GM12878 (cell line): ENCODE results near the gene LGALS3BP.

Source experiments
- EZH2 ChIP-seq: IDR thresholded peaks from 2 replicates; pipeline ENCODE4 v1.6.1; 2012; ENCODE audit warnings: low read depth, mild to moderate bottlenecking, control low read depth, inconsistent platforms, low read length, borderline replicate concordance; ENCODE audit not compliant: control insufficient read depth
- JUND ChIP-seq: IDR thresholded peaks from 2 replicates; pipeline ENCODE4 v1.6.1; 2012; ENCODE audit warnings: low read depth, mild to moderate bottlenecking, low read length, improper control_type of control experiment, moderate library complexity
- RAD21 ChIP-seq: IDR thresholded peaks from 2 replicates; pipeline ENCODE4 v1.6.1; 2011; ENCODE audit warnings: mild to moderate bottlenecking, low read depth, low read length, moderate library complexity; ENCODE audit not compliant: insufficient read depth
- SREBF2 ChIP-seq: IDR thresholded peaks from 2 replicates; pipeline ENCODE4 v1.6.1; 2012; ENCODE audit warnings: mild to moderate bottlenecking, low read length
- ZNF24 ChIP-seq: fragments of 450-650 bp; IDR thresholded peaks from 2 replicates; pipeline ENCODE4 v1.6.1; 2017; ENCODE audit warnings: antibody characterized with exemption, mild to moderate bottlenecking
- TF ChIP-seq, protein P1 (sequence below), 3 experiments: IDR thresholded peaks in 2 of 3; conservative IDR thresholded peaks in 1 of 3; 2 replicates each; pipeline ENCODE4 v1.5.1; 2011; ENCODE audit warnings: low read depth in 3 of 3, low read length in 3 of 3, mild to moderate bottlenecking in 3 of 3, control low read depth in 2 of 3, moderate library complexity in 2 of 3, inconsistent platforms in 1 of 3, mixed read lengths in 1 of 3; ENCODE audit not compliant: control insufficient read depth in 2 of 3, insufficient read depth in 1 of 3; ENCODE audit errors: extremely low read depth in 1 of 3
- TF ChIP-seq, protein P2 (sequence below): IDR thresholded peaks from 2 replicates; pipeline ENCODE4 v1.6.1; 2012; ENCODE audit warnings: low read depth, low read length, improper control_type of control experiment
- TF ChIP-seq, protein P3 (sequence below): fragments of 450-650 bp; formaldehyde crosslinking; IDR thresholded peaks from 2 replicates; pipeline ENCODE4 v1.4.0; 2020; ENCODE audit warnings: mild to moderate bottlenecking, moderate library complexity

DNA sequence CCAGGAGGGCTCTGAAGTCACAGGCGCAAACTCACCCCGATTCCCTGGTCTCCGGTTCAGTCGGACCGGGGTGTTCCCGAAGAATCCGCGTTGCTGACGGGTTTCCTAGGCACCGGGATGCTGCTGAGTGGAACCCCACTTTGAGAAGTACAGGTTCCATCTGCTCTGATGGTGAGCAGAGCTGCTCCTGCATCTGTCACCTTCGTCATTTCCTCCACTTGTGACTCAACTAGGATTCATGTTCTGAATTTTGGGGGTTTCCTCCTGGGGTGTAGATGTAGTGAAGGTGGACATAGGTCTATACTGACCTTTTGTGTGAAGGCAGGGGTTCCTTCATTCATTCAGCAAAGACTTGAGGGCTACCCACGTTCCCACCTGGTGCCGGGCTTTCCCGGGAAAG lies 25.0 kb downstream of the LGALS3BP start:
- TF ChIP-seq, protein P1, sequence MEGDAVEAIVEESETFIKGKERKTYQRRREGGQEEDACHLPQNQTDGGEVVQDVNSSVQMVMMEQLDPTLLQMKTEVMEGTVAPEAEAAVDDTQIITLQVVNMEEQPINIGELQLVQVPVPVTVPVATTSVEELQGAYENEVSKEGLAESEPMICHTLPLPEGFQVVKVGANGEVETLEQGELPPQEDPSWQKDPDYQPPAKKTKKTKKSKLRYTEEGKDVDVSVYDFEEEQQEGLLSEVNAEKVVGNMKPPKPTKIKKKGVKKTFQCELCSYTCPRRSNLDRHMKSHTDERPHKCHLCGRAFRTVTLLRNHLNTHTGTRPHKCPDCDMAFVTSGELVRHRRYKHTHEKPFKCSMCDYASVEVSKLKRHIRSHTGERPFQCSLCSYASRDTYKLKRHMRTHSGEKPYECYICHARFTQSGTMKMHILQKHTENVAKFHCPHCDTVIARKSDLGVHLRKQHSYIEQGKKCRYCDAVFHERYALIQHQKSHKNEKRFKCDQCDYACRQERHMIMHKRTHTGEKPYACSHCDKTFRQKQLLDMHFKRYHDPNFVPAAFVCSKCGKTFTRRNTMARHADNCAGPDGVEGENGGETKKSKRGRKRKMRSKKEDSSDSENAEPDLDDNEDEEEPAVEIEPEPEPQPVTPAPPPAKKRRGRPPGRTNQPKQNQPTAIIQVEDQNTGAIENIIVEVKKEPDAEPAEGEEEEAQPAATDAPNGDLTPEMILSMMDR (IDR thresholded peaks at IDR 0.05 in 2 of 3, conservative IDR thresholded peaks at IDR 0.05 in 1 of 3; ENCODE audit: control insufficient read depth in 2 of 3, extremely low read depth in 1 of 3, insufficient read depth in 1 of 3, low read depth in 3 of 3, low read length in 3 of 3): no peak
- TF ChIP-seq EZH2: no peak
- TF ChIP-seq RAD21: no peak
- TF ChIP-seq ZNF24: no peak
- TF ChIP-seq JUND: no peak
- TF ChIP-seq, protein P2, sequence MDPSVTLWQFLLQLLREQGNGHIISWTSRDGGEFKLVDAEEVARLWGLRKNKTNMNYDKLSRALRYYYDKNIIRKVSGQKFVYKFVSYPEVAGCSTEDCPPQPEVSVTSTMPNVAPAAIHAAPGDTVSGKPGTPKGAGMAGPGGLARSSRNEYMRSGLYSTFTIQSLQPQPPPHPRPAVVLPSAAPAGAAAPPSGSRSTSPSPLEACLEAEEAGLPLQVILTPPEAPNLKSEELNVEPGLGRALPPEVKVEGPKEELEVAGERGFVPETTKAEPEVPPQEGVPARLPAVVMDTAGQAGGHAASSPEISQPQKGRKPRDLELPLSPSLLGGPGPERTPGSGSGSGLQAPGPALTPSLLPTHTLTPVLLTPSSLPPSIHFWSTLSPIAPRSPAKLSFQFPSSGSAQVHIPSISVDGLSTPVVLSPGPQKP: no peak
- TF ChIP-seq SREBF2: no peak
- TF ChIP-seq, protein P3, sequence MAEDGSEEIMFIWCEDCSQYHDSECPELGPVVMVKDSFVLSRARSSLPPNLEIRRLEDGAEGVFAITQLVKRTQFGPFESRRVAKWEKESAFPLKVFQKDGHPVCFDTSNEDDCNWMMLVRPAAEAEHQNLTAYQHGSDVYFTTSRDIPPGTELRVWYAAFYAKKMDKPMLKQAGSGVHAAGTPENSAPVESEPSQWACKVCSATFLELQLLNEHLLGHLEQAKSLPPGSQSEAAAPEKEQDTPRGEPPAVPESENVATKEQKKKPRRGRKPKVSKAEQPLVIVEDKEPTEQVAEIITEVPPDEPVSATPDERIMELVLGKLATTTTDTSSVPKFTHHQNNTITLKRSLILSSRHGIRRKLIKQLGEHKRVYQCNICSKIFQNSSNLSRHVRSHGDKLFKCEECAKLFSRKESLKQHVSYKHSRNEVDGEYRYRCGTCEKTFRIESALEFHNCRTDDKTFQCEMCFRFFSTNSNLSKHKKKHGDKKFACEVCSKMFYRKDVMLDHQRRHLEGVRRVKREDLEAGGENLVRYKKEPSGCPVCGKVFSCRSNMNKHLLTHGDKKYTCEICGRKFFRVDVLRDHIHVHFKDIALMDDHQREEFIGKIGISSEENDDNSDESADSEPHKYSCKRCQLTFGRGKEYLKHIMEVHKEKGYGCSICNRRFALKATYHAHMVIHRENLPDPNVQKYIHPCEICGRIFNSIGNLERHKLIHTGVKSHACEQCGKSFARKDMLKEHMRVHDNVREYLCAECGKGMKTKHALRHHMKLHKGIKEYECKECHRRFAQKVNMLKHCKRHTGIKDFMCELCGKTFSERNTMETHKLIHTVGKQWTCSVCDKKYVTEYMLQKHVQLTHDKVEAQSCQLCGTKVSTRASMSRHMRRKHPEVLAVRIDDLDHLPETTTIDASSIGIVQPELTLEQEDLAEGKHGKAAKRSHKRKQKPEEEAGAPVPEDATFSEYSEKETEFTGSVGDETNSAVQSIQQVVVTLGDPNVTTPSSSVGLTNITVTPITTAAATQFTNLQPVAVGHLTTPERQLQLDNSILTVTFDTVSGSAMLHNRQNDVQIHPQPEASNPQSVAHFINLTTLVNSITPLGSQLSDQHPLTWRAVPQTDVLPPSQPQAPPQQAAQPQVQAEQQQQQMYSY: no peak
